WTC11 (cell line): ENCODE results near the gene PPP2R1B. TPM values are rescaled to one million over a fixed set of nuclear protein-coding genes. Genes with fewer than 3 reads are reported as not detected.

Experiments
- ATAC-seq: fragments of 200-7000 bp; cut with Tn5 transposase; 2 replicates; pipeline ENCODE4 v1.10.0; 2021; ENCODE audit warnings: mild to moderate bottlenecking, moderate library complexity
- CTCF ChIA-PET: fragments of 300-600 bp; sonication (Branson Sonifier 250); formaldehyde crosslinking; loops from one replicate; lab custom pipeline; 2021; ENCODE audit warnings: antibody characterized with exemption; lab: Charles Lee
- POLR2A ChIA-PET: fragments of 350-600 bp; sonication (Branson Sonifier 250); formaldehyde crosslinking; loops from one replicate; lab custom pipeline; 2021; ENCODE audit warnings: antibody characterized with exemption; lab: Charles Lee
- DNase-seq: peaks from one replicate; pipeline ENCODE4 v3.0.0; 2021; ENCODE audit warnings: low spot score
- H3K27ac Mint-ChIP-seq: 2 replicates; pipeline ENCODE4 v1.8.0; 2021; ENCODE audit warnings: mixed read lengths
- H3K27me3 Mint-ChIP-seq: 2 replicates; pipeline ENCODE4 v1.8.0; 2021; ENCODE audit warnings: low read depth, mild to moderate bottlenecking, moderate library complexity, mixed read lengths
- H3K36me3 Mint-ChIP-seq: 2 replicates; pipeline ENCODE4 v1.8.0; 2021; ENCODE audit warnings: mixed read lengths
- H3K4me1 Mint-ChIP-seq: 2 replicates; pipeline ENCODE4 v1.8.0; 2022; ENCODE audit warnings: mixed read lengths
- H3K4me3 Mint-ChIP-seq: 2 replicates; pipeline ENCODE4 v1.8.0; 2021; ENCODE audit warnings: mild to moderate bottlenecking, moderate library complexity, mixed read lengths
- H3K9me3 Mint-ChIP-seq: 2 replicates; pipeline ENCODE4 v1.8.0; 2021; ENCODE audit warnings: mixed read lengths
- ATF1 ChIP-seq: sonication (generic); formaldehyde crosslinking; IDR thresholded peaks from 2 replicates; pipeline ENCODE4 v1.8.1; 2023; ENCODE audit warnings: mild to moderate bottlenecking, moderate library complexity, missing genetic modification reagents
- CBFB ChIP-seq: sonication (generic); formaldehyde crosslinking; IDR thresholded peaks from 2 replicates; pipeline ENCODE4 v1.8.1; 2022; ENCODE audit warnings: mild to moderate bottlenecking, low read depth, missing genetic modification reagents
- CREM ChIP-seq: sonication (generic); formaldehyde crosslinking; IDR thresholded peaks from 2 replicates; pipeline ENCODE4 v1.8.1; 2022; ENCODE audit warnings: mild to moderate bottlenecking, missing genetic modification reagents, moderate library complexity
- ELF4 ChIP-seq: sonication (generic); formaldehyde crosslinking; IDR thresholded peaks from 2 replicates; pipeline ENCODE4 v1.8.1; 2022; ENCODE audit warnings: low read depth, mild to moderate bottlenecking, moderate library complexity, missing genetic modification reagents
- FOXJ3 ChIP-seq: sonication (generic); formaldehyde crosslinking; IDR thresholded peaks from 2 replicates; pipeline ENCODE4 v1.9.0; 2021; ENCODE audit warnings: missing genetic modification reagents, mild to moderate bottlenecking, borderline replicate concordance
- GRHL2 ChIP-seq: fragments of 250-450 bp; sonication (Bioruptor Pico); IDR thresholded peaks from 2 replicates; pipeline ENCODE4 v1.8.0; 2022; ENCODE audit warnings: mild to moderate bottlenecking, moderate library complexity; ENCODE audit not compliant: insufficient replicate concordance, severe bottlenecking
- NFATC4 ChIP-seq: fragments of 250-450 bp; sonication (Bioruptor Pico); IDR thresholded peaks from 2 replicates; pipeline ENCODE4 v1.9.0; 2021; ENCODE audit warnings: mild to moderate bottlenecking
- TEAD1 ChIP-seq: sonication (generic); formaldehyde crosslinking; IDR thresholded peaks from 2 replicates; pipeline ENCODE4 v1.8.0; 2022; ENCODE audit warnings: mild to moderate bottlenecking, missing genetic modification reagents
- ZBTB21 ChIP-seq: sonication (generic); formaldehyde crosslinking; IDR thresholded peaks from 2 replicates; pipeline ENCODE4 v1.8.1; 2023; ENCODE audit warnings: mild to moderate bottlenecking, missing genetic modification reagents, borderline replicate concordance
- ZNF138 ChIP-seq: sonication (generic); formaldehyde crosslinking; conservative IDR thresholded peaks from 2 replicates; pipeline ENCODE4 v1.8.1; 2022; ENCODE audit warnings: mild to moderate bottlenecking, moderate library complexity, missing genetic modification reagents
- ZNF317 ChIP-seq: sonication (generic); formaldehyde crosslinking; IDR thresholded peaks from 2 replicates; pipeline ENCODE4 v1.8.1; 2023; ENCODE audit warnings: low read depth, mild to moderate bottlenecking, moderate library complexity, missing genetic modification reagents, borderline replicate concordance
- ZNF671 ChIP-seq: fragments of 250-450 bp; sonication (Bioruptor Pico); IDR thresholded peaks from 2 replicates; pipeline ENCODE4 v1.8.0; 2021; ENCODE audit warnings: mild to moderate bottlenecking
- total RNA-seq: library from RNA; stranded (reverse); gene quantifications from 3 replicates; pipeline ENCODE4 v1.2.3, GENCODE V29; 2021
- TF ChIP-seq, protein P1 (sequence below): sonication (generic); formaldehyde crosslinking; conservative IDR thresholded peaks from 2 replicates; pipeline ENCODE4 v1.8.1; 2023; ENCODE audit warnings: mild to moderate bottlenecking, low read depth, missing genetic modification reagents, moderate library complexity
- TF ChIP-seq, protein P2 (sequence below): sonication (generic); formaldehyde crosslinking; IDR thresholded peaks from 2 replicates; pipeline ENCODE4 v1.8.1; 2022; ENCODE audit warnings: low read depth, mild to moderate bottlenecking, moderate library complexity, missing genetic modification reagents, borderline replicate concordance
- TF ChIP-seq, protein P3 (sequence below): sonication (generic); formaldehyde crosslinking; IDR thresholded peaks from 2 replicates; pipeline ENCODE4 v1.8.0; 2023; ENCODE audit warnings: mild to moderate bottlenecking, missing genetic modification reagents
- TF ChIP-seq, protein P4 (sequence below): fragments of 250-450 bp; sonication (Bioruptor Pico); IDR thresholded peaks from 2 replicates; pipeline ENCODE4 v1.9.0; 2021; ENCODE audit warnings: mild to moderate bottlenecking
- TF ChIP-seq, protein P5 (sequence below): sonication (generic); formaldehyde crosslinking; IDR thresholded peaks from 2 replicates; pipeline ENCODE4 v1.8.1; 2022; ENCODE audit warnings: mild to moderate bottlenecking, missing genetic modification reagents, moderate library complexity, borderline replicate concordance

The PPP2R1B gene
- total RNA-seq, 1 experiment from 2014 or later: 87.7 TPM

DNA sequence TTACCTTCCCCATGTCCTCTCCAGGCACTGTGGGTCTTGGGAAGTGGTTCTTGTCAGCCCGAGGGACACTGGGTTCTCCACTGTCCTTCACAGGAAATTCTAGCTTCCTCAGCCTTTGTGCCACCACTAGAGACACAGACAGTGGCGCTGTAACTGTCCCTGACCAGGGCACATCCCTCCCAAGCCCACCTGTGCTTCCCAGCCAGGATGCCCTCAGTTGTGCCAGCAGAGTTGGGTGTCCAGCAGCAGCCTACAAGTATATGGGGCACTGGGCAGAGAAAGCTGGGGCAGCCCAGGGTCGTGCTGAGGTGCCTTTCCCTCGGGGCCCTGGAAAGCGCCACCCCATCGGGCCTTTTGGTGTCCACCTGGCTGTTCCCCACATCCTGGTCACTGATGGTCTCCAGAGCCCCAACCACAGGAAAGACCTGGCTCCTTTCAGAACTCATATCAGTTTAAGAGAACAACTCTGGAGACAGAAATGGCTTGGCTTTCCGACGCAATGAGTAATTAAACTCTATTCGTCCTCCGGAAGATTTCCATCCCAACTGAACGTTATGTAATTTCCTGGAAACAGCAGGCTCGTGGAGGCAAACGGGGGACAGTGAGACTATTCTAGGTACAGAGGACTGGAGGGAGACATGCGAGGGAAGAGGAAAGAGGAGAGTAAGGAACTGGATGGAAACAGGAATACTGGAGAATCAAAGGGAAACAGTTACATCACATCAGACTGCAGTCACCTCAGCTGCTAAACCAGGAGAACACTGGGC lies 28.6 kb downstream of the PPP2R1B start:
- POLR2A ChIA-PET: interaction anchor here (0.9 kb wide), 1 partner anchor 198 kb away, joined by 3 read pairs; no protein-coding TSS in a partner anchor
- no peak overlapping the region for H3K4me3 Mint-ChIP-seq
- H3K27ac Mint-ChIP-seq: peak overlapping the region; percentile 83
- no peaks in the 10 kb centered on the region for H3K27me3 Mint-ChIP-seq
- CTCF ChIA-PET: no interaction called here
- TF ChIP-seq ELF4: no peak
- TF ChIP-seq, protein P1, sequence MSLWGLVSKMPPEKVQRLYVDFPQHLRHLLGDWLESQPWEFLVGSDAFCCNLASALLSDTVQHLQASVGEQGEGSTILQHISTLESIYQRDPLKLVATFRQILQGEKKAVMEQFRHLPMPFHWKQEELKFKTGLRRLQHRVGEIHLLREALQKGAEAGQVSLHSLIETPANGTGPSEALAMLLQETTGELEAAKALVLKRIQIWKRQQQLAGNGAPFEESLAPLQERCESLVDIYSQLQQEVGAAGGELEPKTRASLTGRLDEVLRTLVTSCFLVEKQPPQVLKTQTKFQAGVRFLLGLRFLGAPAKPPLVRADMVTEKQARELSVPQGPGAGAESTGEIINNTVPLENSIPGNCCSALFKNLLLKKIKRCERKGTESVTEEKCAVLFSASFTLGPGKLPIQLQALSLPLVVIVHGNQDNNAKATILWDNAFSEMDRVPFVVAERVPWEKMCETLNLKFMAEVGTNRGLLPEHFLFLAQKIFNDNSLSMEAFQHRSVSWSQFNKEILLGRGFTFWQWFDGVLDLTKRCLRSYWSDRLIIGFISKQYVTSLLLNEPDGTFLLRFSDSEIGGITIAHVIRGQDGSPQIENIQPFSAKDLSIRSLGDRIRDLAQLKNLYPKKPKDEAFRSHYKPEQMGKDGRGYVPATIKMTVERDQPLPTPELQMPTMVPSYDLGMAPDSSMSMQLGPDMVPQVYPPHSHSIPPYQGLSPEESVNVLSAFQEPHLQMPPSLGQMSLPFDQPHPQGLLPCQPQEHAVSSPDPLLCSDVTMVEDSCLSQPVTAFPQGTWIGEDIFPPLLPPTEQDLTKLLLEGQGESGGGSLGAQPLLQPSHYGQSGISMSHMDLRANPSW (CRISPR knock-in tag): no peak
- TF ChIP-seq FOXJ3 (CRISPR knock-in tag): no peak
- TF ChIP-seq, protein P2, sequence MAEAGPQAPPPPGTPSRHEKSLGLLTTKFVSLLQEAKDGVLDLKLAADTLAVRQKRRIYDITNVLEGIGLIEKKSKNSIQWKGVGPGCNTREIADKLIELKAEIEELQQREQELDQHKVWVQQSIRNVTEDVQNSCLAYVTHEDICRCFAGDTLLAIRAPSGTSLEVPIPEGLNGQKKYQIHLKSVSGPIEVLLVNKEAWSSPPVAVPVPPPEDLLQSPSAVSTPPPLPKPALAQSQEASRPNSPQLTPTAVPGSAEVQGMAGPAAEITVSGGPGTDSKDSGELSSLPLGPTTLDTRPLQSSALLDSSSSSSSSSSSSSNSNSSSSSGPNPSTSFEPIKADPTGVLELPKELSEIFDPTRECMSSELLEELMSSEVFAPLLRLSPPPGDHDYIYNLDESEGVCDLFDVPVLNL: no peak
- TF ChIP-seq TEAD1 (CRISPR knock-in tag): no peak
- no peak for TF ChIP-seq ZBTB21 (CRISPR knock-in tag)
- no peak for TF ChIP-seq ZNF671
- TF ChIP-seq NFATC4 (CRISPR knock-in tag): no peak
- no peak for TF ChIP-seq CREM (CRISPR knock-in tag)
- no peak for TF ChIP-seq ZNF317
- TF ChIP-seq CBFB (CRISPR knock-in tag): no peak
- TF ChIP-seq, protein P3, sequence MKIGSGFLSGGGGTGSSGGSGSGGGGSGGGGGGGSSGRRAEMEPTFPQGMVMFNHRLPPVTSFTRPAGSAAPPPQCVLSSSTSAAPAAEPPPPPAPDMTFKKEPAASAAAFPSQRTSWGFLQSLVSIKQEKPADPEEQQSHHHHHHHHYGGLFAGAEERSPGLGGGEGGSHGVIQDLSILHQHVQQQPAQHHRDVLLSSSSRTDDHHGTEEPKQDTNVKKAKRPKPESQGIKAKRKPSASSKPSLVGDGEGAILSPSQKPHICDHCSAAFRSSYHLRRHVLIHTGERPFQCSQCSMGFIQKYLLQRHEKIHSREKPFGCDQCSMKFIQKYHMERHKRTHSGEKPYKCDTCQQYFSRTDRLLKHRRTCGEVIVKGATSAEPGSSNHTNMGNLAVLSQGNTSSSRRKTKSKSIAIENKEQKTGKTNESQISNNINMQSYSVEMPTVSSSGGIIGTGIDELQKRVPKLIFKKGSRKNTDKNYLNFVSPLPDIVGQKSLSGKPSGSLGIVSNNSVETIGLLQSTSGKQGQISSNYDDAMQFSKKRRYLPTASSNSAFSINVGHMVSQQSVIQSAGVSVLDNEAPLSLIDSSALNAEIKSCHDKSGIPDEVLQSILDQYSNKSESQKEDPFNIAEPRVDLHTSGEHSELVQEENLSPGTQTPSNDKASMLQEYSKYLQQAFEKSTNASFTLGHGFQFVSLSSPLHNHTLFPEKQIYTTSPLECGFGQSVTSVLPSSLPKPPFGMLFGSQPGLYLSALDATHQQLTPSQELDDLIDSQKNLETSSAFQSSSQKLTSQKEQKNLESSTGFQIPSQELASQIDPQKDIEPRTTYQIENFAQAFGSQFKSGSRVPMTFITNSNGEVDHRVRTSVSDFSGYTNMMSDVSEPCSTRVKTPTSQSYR (CRISPR knock-in tag): no peak
- no peak for TF ChIP-seq ATF1
- no peak for TF ChIP-seq ZNF138
- TF ChIP-seq, protein P4, sequence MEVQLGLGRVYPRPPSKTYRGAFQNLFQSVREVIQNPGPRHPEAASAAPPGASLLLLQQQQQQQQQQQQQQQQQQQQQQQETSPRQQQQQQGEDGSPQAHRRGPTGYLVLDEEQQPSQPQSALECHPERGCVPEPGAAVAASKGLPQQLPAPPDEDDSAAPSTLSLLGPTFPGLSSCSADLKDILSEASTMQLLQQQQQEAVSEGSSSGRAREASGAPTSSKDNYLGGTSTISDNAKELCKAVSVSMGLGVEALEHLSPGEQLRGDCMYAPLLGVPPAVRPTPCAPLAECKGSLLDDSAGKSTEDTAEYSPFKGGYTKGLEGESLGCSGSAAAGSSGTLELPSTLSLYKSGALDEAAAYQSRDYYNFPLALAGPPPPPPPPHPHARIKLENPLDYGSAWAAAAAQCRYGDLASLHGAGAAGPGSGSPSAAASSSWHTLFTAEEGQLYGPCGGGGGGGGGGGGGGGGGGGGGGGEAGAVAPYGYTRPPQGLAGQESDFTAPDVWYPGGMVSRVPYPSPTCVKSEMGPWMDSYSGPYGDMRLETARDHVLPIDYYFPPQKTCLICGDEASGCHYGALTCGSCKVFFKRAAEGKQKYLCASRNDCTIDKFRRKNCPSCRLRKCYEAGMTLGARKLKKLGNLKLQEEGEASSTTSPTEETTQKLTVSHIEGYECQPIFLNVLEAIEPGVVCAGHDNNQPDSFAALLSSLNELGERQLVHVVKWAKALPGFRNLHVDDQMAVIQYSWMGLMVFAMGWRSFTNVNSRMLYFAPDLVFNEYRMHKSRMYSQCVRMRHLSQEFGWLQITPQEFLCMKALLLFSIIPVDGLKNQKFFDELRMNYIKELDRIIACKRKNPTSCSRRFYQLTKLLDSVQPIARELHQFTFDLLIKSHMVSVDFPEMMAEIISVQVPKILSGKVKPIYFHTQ (CRISPR knock-in tag): no peak
- TF ChIP-seq, protein P5, sequence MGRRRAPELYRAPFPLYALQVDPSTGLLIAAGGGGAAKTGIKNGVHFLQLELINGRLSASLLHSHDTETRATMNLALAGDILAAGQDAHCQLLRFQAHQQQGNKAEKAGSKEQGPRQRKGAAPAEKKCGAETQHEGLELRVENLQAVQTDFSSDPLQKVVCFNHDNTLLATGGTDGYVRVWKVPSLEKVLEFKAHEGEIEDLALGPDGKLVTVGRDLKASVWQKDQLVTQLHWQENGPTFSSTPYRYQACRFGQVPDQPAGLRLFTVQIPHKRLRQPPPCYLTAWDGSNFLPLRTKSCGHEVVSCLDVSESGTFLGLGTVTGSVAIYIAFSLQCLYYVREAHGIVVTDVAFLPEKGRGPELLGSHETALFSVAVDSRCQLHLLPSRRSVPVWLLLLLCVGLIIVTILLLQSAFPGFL (CRISPR knock-in tag): no peak
- TF ChIP-seq GRHL2: no peak
- H3K9me3 Mint-ChIP-seq: no peaks in the 10 kb centered on the region
- ATAC-seq (no peak), DNase-seq (no peak)
- H3K36me3 Mint-ChIP-seq: peaks cover 19% of the 10 kb centered on the region
- H3K4me1 Mint-ChIP-seq: peaks cover 2% of the 10 kb centered on the region; the same call in 1 of the 2 replicates
